Testis (tissue), 2 donors: ENCODE measurements around the gene DHX57.

ENCODE experiments used
- CTCF ChIP-seq, 3 experiments: fragments of 450-650 bp in 2 of 3; fragments of 200-600 bp in 1 of 3; sonication (generic) in 1 of 3; IDR thresholded peaks; one replicate each; pipeline ENCODE4 v1.5.1; 2016 to 2019; ENCODE audit warnings: antibody characterized with exemption in 3 of 3, mild to moderate bottlenecking in 2 of 3, moderate library complexity in 1 of 3
- POLR2A ChIP-seq: fragments of 450-650 bp; IDR thresholded peaks from one replicate; pipeline ENCODE4 v1.6.1; 2017; ENCODE audit warnings: antibody characterized with exemption, mild to moderate bottlenecking, moderate library complexity

- no peak for TF ChIP-seq CTCF (IDR thresholded peaks at IDR 0.05)
- TF ChIP-seq POLR2A: no peak
Observed at GRCh38 chr2:38856165-38856564, 19.6 kb downstream of the DHX57 start.
